CD4-positive, CD25-positive, alpha-beta regulatory T cell (primary cell): ENCODE measurements around the gene FAF1. TPM values are rescaled to one million over a fixed set of nuclear protein-coding genes. Genes with fewer than 3 reads are reported as not detected.

Experiments
- ATAC-seq, 2 donors: fragments of 150-1000 bp; cut with Tn5 transposase; one replicate each; pipeline ENCODE4 v1.10.0; 2021; ENCODE audit warnings: low read depth in 2 of 2, moderate number of reproducible peaks in 2 of 2, moderate library complexity in 1 of 2
- DNase-seq, 3 donors: peaks; one replicate each; pipeline versions ENCODE4 v3.0.0 to v3.0.0-alpha.2; 2012 to 2022; ENCODE audit warnings: mixed read lengths in 1 of 3
- H3K27ac ChIP-seq: one replicate; pipeline ENCODE4 v1.7.0; 2013; ENCODE audit warnings: mild to moderate bottlenecking, low read length; ENCODE audit not compliant: insufficient read depth, poor library complexity, severe bottlenecking
- H3K27me3 ChIP-seq: one replicate; pipeline ENCODE4 v1.7.0; 2013; ENCODE audit warnings: low read length; ENCODE audit not compliant: control insufficient read depth, insufficient read depth
- H3K36me3 ChIP-seq: one replicate; pipeline ENCODE4 v1.7.0; 2013; ENCODE audit warnings: mild to moderate bottlenecking, low read length, moderate library complexity; ENCODE audit not compliant: control insufficient read depth, insufficient read depth
- H3K4me1 ChIP-seq: 2 replicates; pipeline ENCODE4 v1.7.0; 2013; ENCODE audit warnings: mild to moderate bottlenecking, low read length; ENCODE audit not compliant: insufficient read depth, control insufficient read depth, poor library complexity, severe bottlenecking
- H3K4me3 ChIP-seq: one replicate; pipeline ENCODE4 v1.7.0; 2013; ENCODE audit warnings: low read depth, mild to moderate bottlenecking, low read length, moderate library complexity
- H3K9me3 ChIP-seq, 2 experiments: 1 replicate in 1 of 2; 2 replicates in 1 of 2; pipeline ENCODE4 v1.7.0; 2013; ENCODE audit warnings: low read length in 2 of 2, mild to moderate bottlenecking in 1 of 2, moderate library complexity in 1 of 2; ENCODE audit not compliant: control insufficient read depth in 2 of 2
- H3K27ac Mint-ChIP-seq, 3 donors: one replicate each; pipeline ENCODE4 v1.8.0; 2020 to 2022; ENCODE audit warnings: mild to moderate bottlenecking in 3 of 3, mixed read lengths in 3 of 3, moderate library complexity in 2 of 3
- H3K27me3 Mint-ChIP-seq: one replicate; pipeline ENCODE4 v1.8.0; 2022; ENCODE audit warnings: mild to moderate bottlenecking, mixed read lengths
- H3K36me3 Mint-ChIP-seq: one replicate; pipeline ENCODE4 v1.8.0; 2020; ENCODE audit warnings: mixed read lengths
- H3K4me1 Mint-ChIP-seq, 4 donors: one replicate each; pipeline ENCODE4 v1.8.0; 2020 to 2022; ENCODE audit warnings: mixed read lengths in 4 of 4, mild to moderate bottlenecking in 1 of 4
- H3K4me3 Mint-ChIP-seq, 4 donors: one replicate each; pipeline ENCODE4 v1.8.0; 2020 to 2022; ENCODE audit warnings: mild to moderate bottlenecking in 4 of 4, mixed read lengths in 4 of 4, moderate library complexity in 3 of 4
- H3K9me3 Mint-ChIP-seq, 7 donors: one replicate each; pipeline ENCODE4 v1.8.0; 2020 to 2022; ENCODE audit warnings: mixed read lengths in 7 of 7, mild to moderate bottlenecking in 3 of 7, moderate library complexity in 2 of 7
- polyA plus RNA-seq, 4 donors: library from polyadenylated mRNA; unstranded; fragments of 300-500 nt; fragmentation: Illumina TruSeq; gene quantifications; one replicate each; pipeline ENCODE4 v1.2.3, GENCODE V29; 2021
- total RNA-seq: library from RNA; stranded (reverse); gene quantifications from one replicate; pipeline ENCODE4 v1.2.3, GENCODE V29; 2022

Gene FAF1
- total and polyA plus RNA-seq, 5 donors from 2014 or later: 28.9 to 58.2 (median 54.3) TPM

DNA sequence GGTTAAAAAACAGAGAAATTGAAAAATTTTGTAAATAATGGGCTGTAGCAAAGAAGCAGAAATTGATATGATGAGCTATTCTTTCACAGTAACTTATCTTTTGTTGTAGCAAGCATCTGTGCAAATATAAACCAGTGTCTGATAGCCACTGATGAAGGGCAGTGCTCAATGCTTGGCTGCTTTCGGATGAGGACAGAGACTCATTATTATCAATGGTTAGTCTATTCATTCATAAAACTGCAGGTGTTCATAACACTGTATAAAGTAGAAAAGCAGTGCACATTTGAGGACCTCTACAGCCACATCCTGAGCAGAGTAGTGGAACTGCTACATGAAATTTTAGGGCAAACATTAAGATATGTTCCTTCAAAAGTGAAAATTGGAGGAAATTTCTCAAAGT is 107.2 kb downstream of the FAF1 start:
- no peaks in the 10 kb centered on the region for H3K4me1 ChIP-seq
- ATAC-seq (no peak), DNase-seq (no peak)
- H3K36me3 Mint-ChIP-seq: peaks cover 14% of the 10 kb centered on the region
- H3K27me3 Mint-ChIP-seq: no peaks in the 10 kb centered on the region
- H3K27me3 ChIP-seq: no peaks in the 10 kb centered on the region
- no peak overlapping the region for H3K4me3 Mint-ChIP-seq
- H3K4me3 ChIP-seq: no peak overlapping the region
- H3K9me3 ChIP-seq: no peaks in the 10 kb centered on the region
- H3K27ac Mint-ChIP-seq: no peak overlapping the region
- peaks cover 24 to 40% (median 30%) of the 10 kb centered on the region in 4 donors for H3K4me1 Mint-ChIP-seq
- H3K36me3 ChIP-seq: no peaks in the 10 kb centered on the region
- no peak overlapping the region for H3K27ac ChIP-seq
- H3K9me3 Mint-ChIP-seq: peaks cover 0 to 7% (median 2%) of the 10 kb centered on the region in 7 donors

GRCh38 chr1:50851466-50851865 is 108.6 kb downstream of the FAF1 start:
- no peaks in the 10 kb centered on the region for H3K27me3 ChIP-seq
- Mint-ChIP-seq H3K27me3 (no peaks in the 10 kb centered on the region), H3K9me3 (peaks cover 0 to 16% (median 4%) of the 10 kb centered on the region in 7 donors), H3K27ac (no peak overlapping the region), H3K36me3 (peaks cover 27% of the 10 kb centered on the region), H3K4me1 (peaks cover 25 to 38% (median 30%) of the 10 kb centered on the region in 4 donors), H3K4me3 (no peak overlapping the region)
- H3K4me3 ChIP-seq: no peak overlapping the region
- H3K4me1 ChIP-seq: no peaks in the 10 kb centered on the region
- no peaks in the 10 kb centered on the region for H3K36me3 ChIP-seq
- no peak overlapping the region for H3K27ac ChIP-seq
- DNase-seq: no peak
- ATAC-seq: no peak
- H3K9me3 ChIP-seq: no peaks in the 10 kb centered on the region

DNA sequence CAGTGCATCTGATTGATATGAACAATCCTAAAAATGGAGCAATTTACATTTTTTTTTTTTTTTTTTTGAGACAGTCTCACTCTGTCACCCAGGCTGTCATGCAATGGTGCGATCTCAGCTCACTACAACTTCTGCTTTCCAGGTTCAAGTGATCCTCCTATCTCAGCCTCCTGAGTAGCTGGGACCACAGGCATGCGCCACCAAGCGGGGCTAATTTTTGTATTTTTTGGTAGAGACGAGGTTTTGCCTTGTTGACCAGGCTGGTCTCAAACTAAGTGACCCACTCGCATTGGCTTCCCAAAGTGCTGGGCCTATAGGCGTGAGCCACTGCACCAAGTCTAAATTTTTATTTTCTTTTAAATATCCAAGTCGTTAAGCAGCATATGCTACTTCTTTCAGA is 109.0 kb downstream of the FAF1 start:
- no peak for DNase-seq
- Histone ChIP-seq H3K27me3 (no peaks in the 10 kb centered on the region), H3K27ac (no peak overlapping the region), H3K9me3 (no peaks in the 10 kb centered on the region), H3K36me3 (no peaks in the 10 kb centered on the region), H3K4me3 (no peak overlapping the region), H3K4me1 (no peaks in the 10 kb centered on the region)
- ATAC-seq: no peak
- no peak overlapping the region for H3K27ac Mint-ChIP-seq
- H3K9me3 Mint-ChIP-seq: peaks cover 0 to 16% (median 4%) of the 10 kb centered on the region in 7 donors
- H3K4me1 Mint-ChIP-seq: peaks cover 26 to 34% (median 29%) of the 10 kb centered on the region in 4 donors
- H3K27me3 Mint-ChIP-seq: no peaks in the 10 kb centered on the region
- no peak overlapping the region for H3K4me3 Mint-ChIP-seq
- peaks cover 23% of the 10 kb centered on the region for H3K36me3 Mint-ChIP-seq

- H3K27ac ChIP-seq: no peak overlapping the region
- H3K4me1 ChIP-seq: no peaks in the 10 kb centered on the region
- no peaks in the 10 kb centered on the region for H3K27me3 ChIP-seq
- H3K4me3 ChIP-seq: no peak overlapping the region
- no peak for DNase-seq
- Mint-ChIP-seq H3K36me3 (peaks cover 29% of the 10 kb centered on the region), H3K4me3 (no peak overlapping the region), H3K27ac (no peak overlapping the region), H3K9me3 (peaks cover 0 to 16% (median 4%) of the 10 kb centered on the region in 7 donors), H3K27me3 (no peaks in the 10 kb centered on the region), H3K4me1 (peaks cover 20 to 29% (median 26%) of the 10 kb centered on the region in 4 donors)
- ATAC-seq: no peak
- H3K9me3 ChIP-seq: no peaks in the 10 kb centered on the region
- no peaks in the 10 kb centered on the region for H3K36me3 ChIP-seq
Measured at GRCh38 chr1:50847303-50847702, 112.8 kb downstream of the FAF1 start.

DNA sequence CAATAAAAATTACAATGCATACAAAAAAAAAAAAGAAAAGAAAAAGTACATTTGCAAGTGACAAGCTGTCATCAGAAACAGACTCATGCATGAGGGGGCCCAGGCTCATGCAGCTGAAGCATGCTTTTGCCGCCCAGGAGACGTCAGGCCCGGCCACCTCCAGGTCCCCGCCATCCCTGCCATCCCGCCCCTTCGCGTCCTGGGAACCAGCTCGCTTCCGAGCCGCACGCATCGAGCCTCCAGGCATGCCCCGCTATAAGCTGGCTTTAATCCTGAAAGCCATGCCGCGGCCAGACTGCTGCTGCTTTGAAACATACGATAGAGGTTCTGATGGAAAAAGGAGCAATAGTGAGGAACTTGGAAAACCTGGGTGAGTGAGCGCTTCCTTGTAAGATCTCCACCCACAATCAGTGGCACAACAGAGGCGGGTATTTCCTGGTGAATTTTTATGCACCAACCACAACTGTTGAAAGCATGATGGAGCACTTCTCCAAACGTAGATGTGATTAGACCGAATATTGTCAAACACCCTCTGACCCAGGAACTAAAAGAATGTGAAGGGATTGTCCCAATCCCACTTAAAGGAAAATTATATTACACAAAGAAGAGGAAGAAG is 113.7 kb downstream of the FAF1 start:
- Histone ChIP-seq H3K36me3 (no peaks in the 10 kb centered on the region), H3K27me3 (no peaks in the 10 kb centered on the region), H3K4me3 (no peak overlapping the region), H3K4me1 (no peaks in the 10 kb centered on the region), H3K27ac (no peak overlapping the region), H3K9me3 (no peaks in the 10 kb centered on the region)
- H3K9me3 Mint-ChIP-seq: peaks cover 0 to 16% (median 4%) of the 10 kb centered on the region in 7 donors
- ATAC-seq (no peak), DNase-seq (no peak)
- no peaks in the 10 kb centered on the region for H3K27me3 Mint-ChIP-seq
- peaks cover 29% of the 10 kb centered on the region for H3K36me3 Mint-ChIP-seq
- H3K4me3 Mint-ChIP-seq: no peak overlapping the region
- peak overlapping the region in 1 of 3 donors; percentile 8 for H3K27ac Mint-ChIP-seq
- H3K4me1 Mint-ChIP-seq: peaks cover 14 to 26% (median 23%) of the 10 kb centered on the region in 4 donors

GRCh38 chr1:50841791-50842387 is 118.2 kb downstream of the FAF1 start:
- peaks cover 15% of the 10 kb centered on the region for H3K36me3 Mint-ChIP-seq
- H3K4me1 ChIP-seq: no peaks in the 10 kb centered on the region
- H3K4me3 Mint-ChIP-seq: no peak overlapping the region
- H3K27ac Mint-ChIP-seq: no peak overlapping the region
- peaks cover 14 to 31% (median 26%) of the 10 kb centered on the region in 4 donors for H3K4me1 Mint-ChIP-seq
- H3K27me3 ChIP-seq: no peaks in the 10 kb centered on the region
- no peak overlapping the region for H3K4me3 ChIP-seq
- no peak for ATAC-seq
- no peaks in the 10 kb centered on the region for H3K9me3 ChIP-seq
- DNase-seq: no peak
- H3K9me3 Mint-ChIP-seq: peaks cover 0 to 5% (median 2%) of the 10 kb centered on the region in 7 donors
- H3K27ac ChIP-seq: no peak overlapping the region
- H3K36me3 ChIP-seq: no peaks in the 10 kb centered on the region
- no peaks in the 10 kb centered on the region for H3K27me3 Mint-ChIP-seq

- Histone ChIP-seq H3K36me3 (no peaks in the 10 kb centered on the region), H3K27me3 (no peaks in the 10 kb centered on the region), H3K27ac (no peak overlapping the region), H3K4me3 (no peak overlapping the region), H3K9me3 (no peaks in the 10 kb centered on the region), H3K4me1 (no peaks in the 10 kb centered on the region)
- Mint-ChIP-seq H3K36me3 (peaks cover 10% of the 10 kb centered on the region), H3K4me3 (no peak overlapping the region), H3K27ac (no peak overlapping the region), H3K4me1 (peaks cover 19 to 37% (median 27%) of the 10 kb centered on the region in 4 donors), H3K27me3 (no peaks in the 10 kb centered on the region), H3K9me3 (peaks cover 0 to 4% (median 3%) of the 10 kb centered on the region in 7 donors)
- ATAC-seq (no peak), DNase-seq (no peak)
Measured at GRCh38 chr1:50836117-50836516, 124.0 kb downstream of the FAF1 start.

DNA sequence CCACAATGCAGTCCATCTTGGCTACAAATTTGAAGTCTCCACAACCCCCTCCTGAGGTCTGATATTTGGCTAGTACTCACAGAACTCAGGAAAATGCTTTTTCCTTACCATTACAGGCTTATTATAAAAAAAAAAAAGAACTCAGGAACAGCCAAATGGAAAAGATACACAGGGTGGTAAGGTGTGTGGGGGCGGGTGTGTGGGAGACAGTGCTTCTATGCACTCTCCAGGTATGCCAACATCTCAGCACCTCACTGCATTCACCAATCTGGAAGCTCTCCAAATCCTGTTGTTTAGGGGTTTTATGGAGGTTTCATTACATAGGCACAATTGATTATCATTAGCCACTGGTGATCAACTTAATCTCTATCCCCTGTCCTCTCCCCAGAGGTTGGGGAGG is 126.9 kb downstream of the FAF1 start:
- Mint-ChIP-seq H3K9me3 (peaks cover 0 to 5% (median 3%) of the 10 kb centered on the region in 7 donors), H3K36me3 (peaks cover 19% of the 10 kb centered on the region)

More for the DNA sequence above, 126.9 kb downstream of the FAF1 start:
- no peak overlapping the region for H3K4me3 Mint-ChIP-seq
- H3K4me1 Mint-ChIP-seq: peaks cover 9 to 33% (median 25%) of the 10 kb centered on the region in 4 donors
- ATAC-seq (no peak), DNase-seq (no peak)
- H3K27me3 Mint-ChIP-seq: no peaks in the 10 kb centered on the region
- H3K36me3 ChIP-seq: no peaks in the 10 kb centered on the region
- no peak overlapping the region for H3K4me3 ChIP-seq
- no peaks in the 10 kb centered on the region for H3K9me3 ChIP-seq
- no peaks in the 10 kb centered on the region for H3K4me1 ChIP-seq
- H3K27ac ChIP-seq: no peak overlapping the region
- H3K27ac Mint-ChIP-seq: no peak overlapping the region
- no peaks in the 10 kb centered on the region for H3K27me3 ChIP-seq
